HepG2 (cell line): ENCODE data around the gene FKBP10. TPM values are rescaled to one million over a fixed set of nuclear protein-coding genes. Genes with fewer than 3 reads are reported as not detected.

Experiments
- AKAP8 ChIP-seq: sonication (generic); formaldehyde crosslinking; IDR thresholded peaks from 2 replicates; pipeline ENCODE4 v1.5.1; 2020; ENCODE audit warnings: mild to moderate bottlenecking, missing genetic modification reagents
- EZH2 ChIP-seq: conservative IDR thresholded peaks from 2 replicates; pipeline ENCODE4 v1.6.1; 2012; ENCODE audit warnings: mild to moderate bottlenecking, low read depth, low read length, moderate library complexity
- HNF4G ChIP-seq, 2 experiments: sonication (generic) in 1 of 2; formaldehyde crosslinking in 1 of 2; IDR thresholded peaks; 2 replicates each; pipeline versions ENCODE4 v1.4.0 to v1.6.1; 2011 to 2020; ENCODE audit warnings: borderline replicate concordance in 2 of 2, low read depth in 2 of 2, mild to moderate bottlenecking in 2 of 2, low read length in 1 of 2, missing genetic modification reagents in 1 of 2, moderate library complexity in 1 of 2
- KDM6A ChIP-seq: IDR thresholded peaks from 2 replicates; pipeline ENCODE4 v1.6.1; 2016; ENCODE audit warnings: low read depth
- MXD4 ChIP-seq: IDR thresholded peaks from 2 replicates; pipeline ENCODE4 v1.6.1; 2016; ENCODE audit warnings: mild to moderate bottlenecking, missing biosample characterization, missing genetic modification reagents
- NFIC ChIP-seq: IDR thresholded peaks from 2 replicates; pipeline ENCODE4 v1.6.1; 2012; ENCODE audit warnings: mild to moderate bottlenecking, low read length, inconsistent platforms
- NFYC ChIP-seq: IDR thresholded peaks from 2 replicates; pipeline ENCODE4 v1.6.1; 2016; ENCODE audit warnings: missing genetic modification reagents, missing compliant biosample characterization
- PHF8 ChIP-seq: sonication (generic); formaldehyde crosslinking; IDR thresholded peaks from 2 replicates; pipeline ENCODE4 v1.5.0; 2020; ENCODE audit warnings: missing genetic modification reagents
- RFXAP ChIP-seq: sonication (generic); formaldehyde crosslinking; IDR thresholded peaks from 2 replicates; pipeline ENCODE4 v1.4.0; 2020; ENCODE audit warnings: missing genetic modification reagents, borderline replicate concordance
- ZFP82 ChIP-seq: sonication (generic); formaldehyde crosslinking; IDR thresholded peaks from 2 replicates; pipeline ENCODE4 v1.5.1; 2020; ENCODE audit warnings: mild to moderate bottlenecking, missing genetic modification reagents, borderline replicate concordance
- ZNF550 ChIP-seq: sonication (generic); formaldehyde crosslinking; IDR thresholded peaks from 2 replicates; pipeline ENCODE4 v1.4.0; 2020; ENCODE audit warnings: mild to moderate bottlenecking, missing genetic modification reagents, borderline replicate concordance
- polyA plus RNA-seq, 8 experiments: library from polyadenylated mRNA; depleted of rRNA in 3 of 8; stranded (reverse) in 7 of 8; unstranded in 1 of 8; fragments of >200 nt; fragmentation: Illumina TruSeq in 4 of 8; extraction: Trizol in 4 of 8; gene quantifications; 2 replicates each; pipeline versions ENCODE4 v1.2.1 to v1.2.3, GENCODE V29; 2011 to 2016; ENCODE audit warnings: low read depth in 4 of 8, missing spikeins in 1 of 8, mixed read lengths in 1 of 8; ENCODE audit not compliant: insufficient read depth in 1 of 8
- total RNA-seq, 5 experiments: library from RNA; depleted of rRNA; stranded (reverse); fragments of >200 nt; fragmentation: Illumina TruSeq; extraction: Trizol; gene quantifications; 2 replicates each; pipeline ENCODE4 v1.2.3, GENCODE V29; 2016; ENCODE audit warnings: low read depth in 1 of 5
- TF ChIP-seq, protein P1 (sequence below): conservative IDR thresholded peaks from 2 replicates; pipeline ENCODE4 v1.6.1; 2018; ENCODE audit warnings: missing genetic modification reagents
- TF ChIP-seq, protein P2 (sequence below): IDR thresholded peaks from 2 replicates; pipeline ENCODE4 v1.6.1; 2016; ENCODE audit warnings: low read depth, control low read depth
- TF ChIP-seq, protein P3 (sequence below): sonication (generic); formaldehyde crosslinking; IDR thresholded peaks from 2 replicates; pipeline ENCODE4; 2020; ENCODE audit warnings: missing genetic modification reagents, mild to moderate bottlenecking, borderline replicate concordance
- TF ChIP-seq, protein P4 (sequence below): sonication (generic); formaldehyde crosslinking; IDR thresholded peaks from 2 replicates; pipeline ENCODE4 v1.5.0; 2020; ENCODE audit warnings: mild to moderate bottlenecking, missing genetic modification reagents, borderline replicate concordance
- TF ChIP-seq, protein P5 (sequence below): sonication (generic); formaldehyde crosslinking; IDR thresholded peaks from 2 replicates; pipeline ENCODE4 v1.4.0; 2020; ENCODE audit warnings: mild to moderate bottlenecking, missing genetic modification reagents
- TF ChIP-seq, protein P6 (sequence below): sonication (generic); formaldehyde crosslinking; IDR thresholded peaks from 2 replicates; pipeline ENCODE4 v1.8.1; 2023; ENCODE audit warnings: mild to moderate bottlenecking, missing genetic modification reagents

Gene FKBP10
- total and polyA plus RNA-seq, 2 of the 13 experiments (the other 11 are each of a cell fraction or from before 2014, with no cell fraction given) = 149 to 573 TPM

DNA sequence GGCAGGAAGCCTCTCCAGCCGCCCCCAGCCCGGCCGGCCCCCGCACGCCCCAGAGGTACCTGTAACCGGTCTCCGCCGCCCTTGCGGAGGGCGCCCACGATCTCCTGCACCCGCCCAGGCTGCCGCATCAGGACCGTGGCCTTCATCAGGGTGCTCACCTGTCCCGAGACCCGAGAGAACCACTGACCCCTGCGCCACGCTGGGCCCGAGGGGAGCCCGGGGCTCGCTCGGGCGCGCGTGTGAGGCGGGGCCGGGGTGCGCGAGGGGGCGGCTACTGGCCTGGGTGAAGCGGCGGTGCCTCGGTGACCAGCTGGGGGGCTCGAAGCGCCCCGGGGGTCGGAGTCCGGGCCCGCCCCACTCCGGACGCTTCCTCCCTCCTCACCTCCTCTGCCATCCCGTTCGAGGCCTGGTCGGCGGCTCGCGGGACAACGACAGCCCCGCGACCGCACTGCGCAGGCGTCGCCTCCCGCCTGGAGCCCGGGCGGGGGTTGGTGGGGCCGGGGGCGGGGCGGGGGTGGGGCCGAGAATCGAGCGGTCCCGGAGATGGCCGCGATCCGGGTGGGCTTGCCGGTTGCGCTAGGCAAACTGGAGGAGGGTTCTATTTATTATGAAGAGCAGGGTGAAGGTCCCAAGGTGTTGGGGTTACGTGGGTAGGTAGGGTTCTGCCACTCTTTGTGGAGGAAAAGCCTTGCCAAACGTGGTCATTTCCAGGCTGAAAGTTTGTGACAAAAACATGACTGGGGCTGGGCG lies 23.2 kb downstream of the FKBP10 start, which contains the start of gene NT5C3B (continued):
- TF ChIP-seq HNF4G (IDR thresholded peaks at IDR 0.05; ENCODE audit: borderline replicate concordance, low read depth, low read length) = peak; percentile 24; the same call in 1 of the 2 replicates
- TF ChIP-seq HNF4G (CRISPR knock-in tag; IDR thresholded peaks at IDR 0.05; ENCODE audit: borderline replicate concordance, low read depth) = no peak; the same call in 1 of the 2 replicates
- peak; percentile 78; the same call in 1 of the 2 replicates for TF ChIP-seq AKAP8 (CRISPR knock-in tag)
- TF ChIP-seq KDM6A (CRISPR knock-in tag) = no peak
- no peak for TF ChIP-seq NFYC
- peak; percentile 82; the same call in 1 of the 2 replicates for TF ChIP-seq ZFP82 (CRISPR knock-in tag)
- TF ChIP-seq RFXAP = no peak
- TF ChIP-seq, protein P1, sequence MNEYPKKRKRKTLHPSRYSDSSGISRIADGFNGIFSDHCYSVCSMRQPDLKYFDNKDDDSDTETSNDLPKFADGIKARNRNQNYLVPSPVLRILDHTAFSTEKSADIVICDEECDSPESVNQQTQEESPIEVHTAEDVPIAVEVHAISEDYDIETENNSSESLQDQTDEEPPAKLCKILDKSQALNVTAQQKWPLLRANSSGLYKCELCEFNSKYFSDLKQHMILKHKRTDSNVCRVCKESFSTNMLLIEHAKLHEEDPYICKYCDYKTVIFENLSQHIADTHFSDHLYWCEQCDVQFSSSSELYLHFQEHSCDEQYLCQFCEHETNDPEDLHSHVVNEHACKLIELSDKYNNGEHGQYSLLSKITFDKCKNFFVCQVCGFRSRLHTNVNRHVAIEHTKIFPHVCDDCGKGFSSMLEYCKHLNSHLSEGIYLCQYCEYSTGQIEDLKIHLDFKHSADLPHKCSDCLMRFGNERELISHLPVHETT = no peak
- TF ChIP-seq PHF8 = peak; percentile 93
- TF ChIP-seq, protein P2, sequence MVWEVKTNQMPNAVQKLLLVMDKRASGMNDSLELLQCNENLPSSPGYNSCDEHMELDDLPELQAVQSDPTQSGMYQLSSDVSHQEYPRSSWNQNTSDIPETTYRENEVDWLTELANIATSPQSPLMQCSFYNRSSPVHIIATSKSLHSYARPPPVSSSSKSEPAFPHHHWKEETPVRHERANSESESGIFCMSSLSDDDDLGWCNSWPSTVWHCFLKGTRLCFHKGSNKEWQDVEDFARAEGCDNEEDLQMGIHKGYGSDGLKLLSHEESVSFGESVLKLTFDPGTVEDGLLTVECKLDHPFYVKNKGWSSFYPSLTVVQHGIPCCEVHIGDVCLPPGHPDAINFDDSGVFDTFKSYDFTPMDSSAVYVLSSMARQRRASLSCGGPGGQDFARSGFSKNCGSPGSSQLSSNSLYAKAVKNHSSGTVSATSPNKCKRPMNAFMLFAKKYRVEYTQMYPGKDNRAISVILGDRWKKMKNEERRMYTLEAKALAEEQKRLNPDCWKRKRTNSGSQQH (CRISPR knock-in tag) = no peak
- no peak for TF ChIP-seq EZH2
- TF ChIP-seq, protein P3, sequence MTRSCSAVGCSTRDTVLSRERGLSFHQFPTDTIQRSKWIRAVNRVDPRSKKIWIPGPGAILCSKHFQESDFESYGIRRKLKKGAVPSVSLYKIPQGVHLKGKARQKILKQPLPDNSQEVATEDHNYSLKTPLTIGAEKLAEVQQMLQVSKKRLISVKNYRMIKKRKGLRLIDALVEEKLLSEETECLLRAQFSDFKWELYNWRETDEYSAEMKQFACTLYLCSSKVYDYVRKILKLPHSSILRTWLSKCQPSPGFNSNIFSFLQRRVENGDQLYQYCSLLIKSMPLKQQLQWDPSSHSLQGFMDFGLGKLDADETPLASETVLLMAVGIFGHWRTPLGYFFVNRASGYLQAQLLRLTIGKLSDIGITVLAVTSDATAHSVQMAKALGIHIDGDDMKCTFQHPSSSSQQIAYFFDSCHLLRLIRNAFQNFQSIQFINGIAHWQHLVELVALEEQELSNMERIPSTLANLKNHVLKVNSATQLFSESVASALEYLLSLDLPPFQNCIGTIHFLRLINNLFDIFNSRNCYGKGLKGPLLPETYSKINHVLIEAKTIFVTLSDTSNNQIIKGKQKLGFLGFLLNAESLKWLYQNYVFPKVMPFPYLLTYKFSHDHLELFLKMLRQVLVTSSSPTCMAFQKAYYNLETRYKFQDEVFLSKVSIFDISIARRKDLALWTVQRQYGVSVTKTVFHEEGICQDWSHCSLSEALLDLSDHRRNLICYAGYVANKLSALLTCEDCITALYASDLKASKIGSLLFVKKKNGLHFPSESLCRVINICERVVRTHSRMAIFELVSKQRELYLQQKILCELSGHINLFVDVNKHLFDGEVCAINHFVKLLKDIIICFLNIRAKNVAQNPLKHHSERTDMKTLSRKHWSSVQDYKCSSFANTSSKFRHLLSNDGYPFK (CRISPR knock-in tag) = no peak
- TF ChIP-seq ZNF550 = no peak
- TF ChIP-seq, protein P4, sequence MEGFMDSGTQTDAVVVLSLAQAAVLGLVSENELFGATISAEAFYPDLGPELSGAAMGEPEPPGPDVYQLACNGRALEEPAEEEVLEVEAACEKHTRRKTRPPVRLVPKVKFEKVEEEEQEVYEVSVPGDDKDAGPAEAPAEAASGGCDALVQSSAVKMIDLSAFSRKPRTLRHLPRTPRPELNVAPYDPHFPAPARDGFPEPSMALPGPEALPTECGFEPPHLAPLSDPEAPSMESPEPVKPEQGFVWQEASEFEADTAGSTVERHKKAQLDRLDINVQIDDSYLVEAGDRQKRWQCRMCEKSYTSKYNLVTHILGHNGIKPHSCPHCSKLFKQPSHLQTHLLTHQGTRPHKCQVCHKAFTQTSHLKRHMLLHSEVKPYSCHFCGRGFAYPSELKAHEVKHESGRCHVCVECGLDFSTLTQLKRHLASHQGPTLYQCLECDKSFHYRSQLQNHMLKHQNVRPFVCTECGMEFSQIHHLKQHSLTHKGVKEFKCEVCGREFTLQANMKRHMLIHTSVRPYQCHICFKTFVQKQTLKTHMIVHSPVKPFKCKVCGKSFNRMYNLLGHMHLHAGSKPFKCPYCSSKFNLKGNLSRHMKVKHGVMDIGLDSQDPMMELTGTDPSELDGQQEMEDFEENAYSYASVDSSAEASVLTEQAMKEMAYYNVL (CRISPR knock-in tag) = peak; percentile 73
- TF ChIP-seq MXD4 (CRISPR knock-in tag) = peak; percentile 12; the same call in 1 of the 2 replicates
- TF ChIP-seq NFIC = no peak
- TF ChIP-seq, protein P5, sequence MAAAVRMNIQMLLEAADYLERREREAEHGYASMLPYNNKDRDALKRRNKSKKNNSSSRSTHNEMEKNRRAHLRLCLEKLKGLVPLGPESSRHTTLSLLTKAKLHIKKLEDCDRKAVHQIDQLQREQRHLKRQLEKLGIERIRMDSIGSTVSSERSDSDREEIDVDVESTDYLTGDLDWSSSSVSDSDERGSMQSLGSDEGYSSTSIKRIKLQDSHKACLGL (CRISPR knock-in tag) = peak; percentile 84
- TF ChIP-seq, protein P6, sequence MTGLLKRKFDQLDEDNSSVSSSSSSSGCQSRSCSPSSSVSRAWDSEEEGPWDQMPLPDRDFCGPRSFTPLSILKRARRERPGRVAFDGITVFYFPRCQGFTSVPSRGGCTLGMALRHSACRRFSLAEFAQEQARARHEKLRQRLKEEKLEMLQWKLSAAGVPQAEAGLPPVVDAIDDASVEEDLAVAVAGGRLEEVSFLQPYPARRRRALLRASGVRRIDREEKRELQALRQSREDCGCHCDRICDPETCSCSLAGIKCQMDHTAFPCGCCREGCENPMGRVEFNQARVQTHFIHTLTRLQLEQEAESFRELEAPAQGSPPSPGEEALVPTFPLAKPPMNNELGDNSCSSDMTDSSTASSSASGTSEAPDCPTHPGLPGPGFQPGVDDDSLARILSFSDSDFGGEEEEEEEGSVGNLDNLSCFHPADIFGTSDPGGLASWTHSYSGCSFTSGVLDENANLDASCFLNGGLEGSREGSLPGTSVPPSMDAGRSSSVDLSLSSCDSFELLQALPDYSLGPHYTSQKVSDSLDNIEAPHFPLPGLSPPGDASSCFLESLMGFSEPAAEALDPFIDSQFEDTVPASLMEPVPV (CRISPR knock-in tag) = no peak
